Measurements from ENCODE around the gene SENP5.

Gene SENP5

DNA sequence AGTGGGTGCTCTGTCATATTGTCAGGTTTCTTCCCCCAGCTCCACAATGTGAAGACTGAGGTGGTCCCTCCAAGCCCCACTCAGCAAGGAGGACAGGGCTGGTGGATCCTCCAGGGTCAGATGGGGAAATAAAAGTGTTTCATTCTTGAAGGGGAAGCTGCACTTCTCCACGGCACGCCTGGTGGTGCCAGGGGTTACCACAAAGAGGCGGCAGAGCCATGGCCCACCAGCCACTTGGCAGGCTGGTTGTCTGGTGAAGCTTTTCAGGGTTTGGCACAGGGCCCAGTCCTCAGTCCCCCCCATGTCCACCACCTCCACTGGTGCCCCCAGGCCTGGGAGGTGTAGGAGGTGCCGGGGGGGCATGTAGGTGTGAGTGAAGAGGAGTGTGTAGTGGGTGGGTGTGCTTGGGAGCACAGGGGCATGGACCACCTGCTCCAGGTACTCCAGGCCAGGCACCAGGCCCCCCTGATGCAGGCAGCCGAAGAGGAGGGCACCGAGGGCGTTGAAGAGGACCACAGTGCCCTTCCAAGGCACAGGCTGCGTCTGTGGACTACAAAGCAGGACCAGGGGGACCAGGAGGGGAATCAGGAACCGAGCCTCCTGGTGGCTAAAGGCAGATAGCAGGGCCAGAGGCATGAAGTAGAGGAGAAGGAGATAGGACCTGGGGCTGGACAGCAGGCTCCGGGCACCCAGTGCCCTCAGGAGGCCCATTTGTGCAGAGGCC lies 79.6 kb downstream of the SENP5 start:
- TF ChIP-seq, protein P1, sequence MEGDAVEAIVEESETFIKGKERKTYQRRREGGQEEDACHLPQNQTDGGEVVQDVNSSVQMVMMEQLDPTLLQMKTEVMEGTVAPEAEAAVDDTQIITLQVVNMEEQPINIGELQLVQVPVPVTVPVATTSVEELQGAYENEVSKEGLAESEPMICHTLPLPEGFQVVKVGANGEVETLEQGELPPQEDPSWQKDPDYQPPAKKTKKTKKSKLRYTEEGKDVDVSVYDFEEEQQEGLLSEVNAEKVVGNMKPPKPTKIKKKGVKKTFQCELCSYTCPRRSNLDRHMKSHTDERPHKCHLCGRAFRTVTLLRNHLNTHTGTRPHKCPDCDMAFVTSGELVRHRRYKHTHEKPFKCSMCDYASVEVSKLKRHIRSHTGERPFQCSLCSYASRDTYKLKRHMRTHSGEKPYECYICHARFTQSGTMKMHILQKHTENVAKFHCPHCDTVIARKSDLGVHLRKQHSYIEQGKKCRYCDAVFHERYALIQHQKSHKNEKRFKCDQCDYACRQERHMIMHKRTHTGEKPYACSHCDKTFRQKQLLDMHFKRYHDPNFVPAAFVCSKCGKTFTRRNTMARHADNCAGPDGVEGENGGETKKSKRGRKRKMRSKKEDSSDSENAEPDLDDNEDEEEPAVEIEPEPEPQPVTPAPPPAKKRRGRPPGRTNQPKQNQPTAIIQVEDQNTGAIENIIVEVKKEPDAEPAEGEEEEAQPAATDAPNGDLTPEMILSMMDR (IDR thresholded peaks at IDR 0.05; ENCODE audit: borderline replicate concordance, insufficient read depth, low read depth, low read length) = no peak
- H3K4me3 ChIP-seq (ENCODE audit: low read depth, low read length) = no peak overlapping the region

DNA sequence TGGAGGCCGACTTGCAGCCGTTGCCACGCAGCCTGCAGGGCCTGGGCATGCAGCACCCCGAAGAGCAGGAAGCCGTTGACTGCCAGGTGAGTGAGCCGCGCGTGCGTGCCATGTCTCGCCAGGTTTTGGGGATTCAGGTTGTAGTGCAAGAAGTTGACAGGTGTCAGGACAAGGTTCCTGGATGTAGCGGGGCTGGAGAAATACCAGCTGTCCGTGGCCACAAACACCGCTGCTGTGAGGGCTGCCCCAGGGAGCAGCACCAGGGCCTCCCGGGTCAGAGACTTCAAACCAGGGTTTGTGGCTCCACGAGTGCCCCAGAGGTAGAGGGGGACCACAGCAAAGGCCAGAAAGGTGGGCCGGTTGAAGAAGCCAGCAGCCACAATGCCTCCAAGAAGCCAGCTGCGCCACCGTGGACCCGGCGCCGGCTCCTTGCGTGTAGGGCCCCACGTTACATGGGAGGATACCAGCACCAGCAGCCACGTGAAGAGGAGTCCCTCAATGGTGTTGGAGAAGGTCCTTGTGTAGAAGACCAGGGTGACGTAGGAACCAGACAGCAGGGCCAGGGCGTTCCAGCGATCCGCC lies 80.2 kb downstream of the SENP5 start:
- H3K4me3 ChIP-seq (ENCODE audit: low read depth, low read length) = no peak overlapping the region
- TF ChIP-seq, protein P1 (IDR thresholded peaks at IDR 0.05; ENCODE audit: borderline replicate concordance, insufficient read depth, low read depth, low read length) = no peak

DNA sequence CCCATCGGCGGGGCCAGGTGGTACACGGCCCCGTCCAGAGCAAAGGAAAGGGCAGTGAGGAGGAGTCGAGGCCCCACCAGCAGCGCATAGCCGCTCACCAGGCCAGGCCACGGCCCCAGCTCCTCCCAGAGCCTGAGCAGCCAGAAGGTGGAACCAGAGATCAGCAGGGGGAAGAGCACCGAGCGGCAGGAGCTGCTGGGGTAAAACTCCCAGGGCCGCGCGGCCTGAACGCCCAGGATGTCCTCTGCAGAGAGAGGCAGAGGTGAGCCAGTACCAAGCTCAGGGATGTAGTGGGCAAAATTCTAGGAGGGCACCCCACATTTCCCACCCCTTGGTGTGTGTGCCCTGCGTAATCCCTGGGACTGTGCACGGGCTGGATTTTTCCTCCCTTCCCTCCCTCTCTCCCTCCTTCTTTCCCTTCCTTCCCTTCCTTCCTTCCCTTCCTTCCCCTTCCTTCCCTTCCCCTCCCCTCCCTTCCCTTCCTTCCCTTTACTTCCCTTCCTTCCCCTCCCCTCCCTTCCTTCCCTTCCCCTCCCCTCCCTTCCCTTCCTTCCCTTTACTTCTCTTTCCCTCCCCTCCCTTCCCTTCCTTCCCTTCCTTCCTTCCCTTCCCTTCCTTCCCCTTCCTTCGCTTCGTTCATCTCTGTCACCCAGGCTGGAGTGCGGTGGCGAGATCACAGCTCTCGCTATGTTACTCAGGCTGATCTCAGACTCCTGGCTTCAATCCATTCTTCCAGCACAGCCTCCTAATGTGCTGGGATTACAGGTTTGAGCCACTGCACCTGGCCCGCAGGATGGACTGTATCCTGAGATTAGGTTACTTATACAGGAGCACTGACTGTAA lies 80.9 kb downstream of the SENP5 start:
- TF ChIP-seq, protein P1 (IDR thresholded peaks at IDR 0.05; ENCODE audit: borderline replicate concordance, insufficient read depth, low read depth, low read length) = no peak
- H3K4me3 ChIP-seq (ENCODE audit: low read depth, low read length) = no peak overlapping the region

GRCh38 chr3:196949285-196949619 lies 81.5 kb downstream of the SENP5 start:
- no peak overlapping the region for H3K4me3 ChIP-seq (ENCODE audit: low read depth, low read length)
- TF ChIP-seq, protein P1 (IDR thresholded peaks at IDR 0.05; ENCODE audit: borderline replicate concordance, insufficient read depth, low read depth, low read length) = no peak

DNA sequence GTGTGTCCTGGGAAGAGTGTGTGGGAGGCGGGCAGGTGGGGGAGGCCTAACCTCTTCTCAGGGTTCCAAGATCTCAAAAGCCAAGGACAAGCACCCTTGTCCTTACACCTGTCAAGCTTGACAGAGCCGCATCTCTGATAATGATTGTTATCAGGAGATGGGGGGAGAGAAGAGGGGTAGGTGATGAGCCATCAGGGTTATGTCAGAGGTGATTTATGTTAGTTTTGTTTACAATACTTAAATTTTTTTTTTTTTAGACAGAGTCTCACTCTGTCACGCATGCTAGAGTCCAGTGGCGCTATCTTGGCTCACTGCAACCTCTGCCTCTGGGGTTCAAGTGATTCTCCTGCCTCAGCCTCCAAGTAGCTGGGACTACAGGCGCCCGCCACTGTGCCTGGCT lies 82.0 kb downstream of the SENP5 start:
- H3K4me3 ChIP-seq (ENCODE audit: low read depth, low read length) = no peak overlapping the region
- TF ChIP-seq, protein P1 (IDR thresholded peaks at IDR 0.05; ENCODE audit: borderline replicate concordance, insufficient read depth, low read depth, low read length) = no peak

DNA sequence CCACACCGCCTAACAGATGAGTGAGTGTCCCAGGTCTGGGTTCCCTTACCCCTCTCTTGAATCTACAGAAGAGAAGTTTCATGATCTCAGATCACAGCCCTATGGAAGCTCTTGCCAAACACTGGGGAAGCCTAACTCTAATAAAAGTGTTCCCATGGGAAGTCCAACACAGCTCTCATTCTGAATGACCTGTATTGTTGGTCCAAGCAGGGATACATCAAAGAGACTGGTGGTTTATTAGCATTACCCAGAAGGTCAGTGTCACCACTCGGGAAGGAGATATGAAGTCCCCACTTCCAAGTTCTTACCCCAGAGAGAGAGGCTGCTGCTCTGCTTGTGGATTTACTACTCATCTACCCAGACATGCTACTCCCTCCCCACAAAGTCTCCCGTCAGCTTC lies 83.7 kb downstream of the SENP5 start:
- TF ChIP-seq, protein P1 (IDR thresholded peaks at IDR 0.05; ENCODE audit: borderline replicate concordance, insufficient read depth, low read depth, low read length) = no peak
- no peak overlapping the region for H3K4me3 ChIP-seq (ENCODE audit: low read depth, low read length)
